ENCODE measurements around the gene SRSF10. TPM values are rescaled to one million over a fixed set of nuclear protein-coding genes. Genes with fewer than 3 reads are reported as not detected.

The SRSF10 gene
- total and polyA plus RNA-seq, 5 donors, result 39.8 to 59.0 (median 50.0) TPM

- H3K9me3 ChIP-seq (ENCODE audit: control insufficient read depth, low read length), result no peaks in the 10 kb centered on the region
- WGBS, result 93% methylated on average over 11 of the region's 11 CpGs
- intact Hi-C loops (cut with DNase I), result no loop called here
- H3K4me1 ChIP-seq (ENCODE audit: control insufficient read depth, insufficient read depth, low read length), result no peaks in the 10 kb centered on the region
- H3K4me3 ChIP-seq (ENCODE audit: low read length), result no peak overlapping the region
- DNase-seq, result no peak
- H3K27ac ChIP-seq (ENCODE audit: low read length), result no peak overlapping the region
- H3K27me3 ChIP-seq (ENCODE audit: control insufficient read depth, insufficient read depth), result no peaks in the 10 kb centered on the region
- no peak for ATAC-seq
Observed at GRCh38 chr1:23924601-23925000, 55.5 kb downstream of the SRSF10 start.

- Histone ChIP-seq H3K27me3 (ENCODE audit: control insufficient read depth, insufficient read depth) (no peaks in the 10 kb centered on the region), H3K4me1 (ENCODE audit: control insufficient read depth, insufficient read depth, low read length) (no peaks in the 10 kb centered on the region), H3K4me3 (ENCODE audit: low read length) (no peak overlapping the region), H3K27ac (ENCODE audit: low read length) (no peak overlapping the region), H3K9me3 (ENCODE audit: control insufficient read depth, low read length) (no peaks in the 10 kb centered on the region)
- intact Hi-C loops (cut with DNase I), result no loop called here
- peak; percentile 43 to 79 (median 63) for DNase-seq
- peak; percentile 11 to 25 for ATAC-seq
- WGBS, result 23% methylated on average over 8 of the region's 8 CpGs
Observed at GRCh38 chr1:23923592-23924499, 56.3 kb downstream of the SRSF10 start.

- intact Hi-C loops (cut with DNase I), result no loop called here
- Histone ChIP-seq H3K27me3 (ENCODE audit: control insufficient read depth, insufficient read depth) (no peaks in the 10 kb centered on the region), H3K27ac (ENCODE audit: low read length) (no peak overlapping the region), H3K4me1 (ENCODE audit: control insufficient read depth, insufficient read depth, low read length) (no peaks in the 10 kb centered on the region), H3K4me3 (ENCODE audit: low read length) (no peak overlapping the region), H3K9me3 (ENCODE audit: control insufficient read depth, low read length) (no peaks in the 10 kb centered on the region)
- no peak for DNase-seq
- no peak for ATAC-seq
- 58% methylated on average over 8 of the region's 8 CpGs for WGBS
Observed at GRCh38 chr1:23922321-23922943, 57.7 kb downstream of the SRSF10 start.

GRCh38 chr1:23916209-23917131 is 63.7 kb downstream of the SRSF10 start:
- WGBS, result 42% methylated on average over 12 of the region's 12 CpGs
- intact Hi-C loops (cut with DNase I), result loop anchor here in 2 of 4 donors (10.0 kb wide), 1 partner anchor 142 kb away; the partner anchor contains the start of gene PITHD1 (in 2 of the 2)
- Histone ChIP-seq H3K4me1 (ENCODE audit: control insufficient read depth, insufficient read depth, low read length) (no peaks in the 10 kb centered on the region), H3K9me3 (ENCODE audit: control insufficient read depth, low read length) (no peaks in the 10 kb centered on the region), H3K4me3 (ENCODE audit: low read length) (no peak overlapping the region), H3K27me3 (ENCODE audit: control insufficient read depth, insufficient read depth) (no peaks in the 10 kb centered on the region), H3K27ac (ENCODE audit: low read length) (no peak overlapping the region)
- ATAC-seq (peak; percentile 82 to 86), DNase-seq (peak; percentile 57 to 79 (median 72))

- Histone ChIP-seq H3K27ac (ENCODE audit: low read length) (no peak overlapping the region), H3K4me1 (ENCODE audit: control insufficient read depth, insufficient read depth, low read length) (no peaks in the 10 kb centered on the region), H3K4me3 (ENCODE audit: low read length) (no peak overlapping the region), H3K27me3 (ENCODE audit: control insufficient read depth, insufficient read depth) (no peaks in the 10 kb centered on the region), H3K9me3 (ENCODE audit: control insufficient read depth, low read length) (no peaks in the 10 kb centered on the region)
- ATAC-seq, result no peak
- intact Hi-C loops (cut with DNase I), result loop anchor here in 2 of 4 donors (10.0 kb wide), 1 partner anchor 141 kb away; the partner anchor contains the start of gene PITHD1 (in 2 of the 2)
- 93% methylated on average over 5 of the region's 5 CpGs for WGBS
- DNase-seq, result no peak
Observed at GRCh38 chr1:23915466-23915865, 64.7 kb downstream of the SRSF10 start.

GRCh38 chr1:23914921-23915320 is 65.2 kb downstream of the SRSF10 start:
- Histone ChIP-seq H3K9me3 (ENCODE audit: control insufficient read depth, low read length) (no peaks in the 10 kb centered on the region), H3K4me3 (ENCODE audit: low read length) (no peak overlapping the region), H3K27me3 (ENCODE audit: control insufficient read depth, insufficient read depth) (no peaks in the 10 kb centered on the region), H3K27ac (ENCODE audit: low read length) (no peak overlapping the region), H3K4me1 (ENCODE audit: control insufficient read depth, insufficient read depth, low read length) (no peaks in the 10 kb centered on the region)
- 94% methylated on average over 4 of the region's 4 CpGs for WGBS
- ATAC-seq (no peak), DNase-seq (no peak)
- intact Hi-C loops (cut with DNase I), result loop anchor here in 2 of 4 donors (10.0 kb wide), 1 partner anchor 140 kb away; the partner anchor contains the start of gene PITHD1 (in 2 of the 2)

Small RNAs within 50 kb of the gene (microRNA-seq; reads per million reads assigned to microRNA genes)
- gene MIR378F, result 0 reads per million in 2 donors

Other genes starting within 250 kb of the SRSF10 start
- gene ELOA, start 236.9 kb downstream of the SRSF10 start, total RNA-seq, result 10 to 100 TPM; 23.9 to 31.1 (median 25.9) TPM
- gene ELOA, start 236.9 kb downstream of the SRSF10 start, polyA plus RNA-seq, result 11.6 TPM
- gene PITHD1, start 201.9 kb downstream of the SRSF10 start, total RNA-seq, result 10 to 100 TPM; 35.5 to 40.3 (median 38.8) TPM
- 33.1 TPM for gene PITHD1, start 201.9 kb downstream of the SRSF10 start, polyA plus RNA-seq
- 10 to 100 TPM; 28.5 to 33.3 (median 32.5) TPM for gene LYPLA2, start 189.2 kb downstream of the SRSF10 start, total RNA-seq
- 32.0 TPM for gene LYPLA2, start 189.2 kb downstream of the SRSF10 start, polyA plus RNA-seq
- gene GALE, start 179.6 kb downstream of the SRSF10 start, total RNA-seq, result 10 to 100 TPM in 1 of 4 donors, 1 to 10 TPM in 3; 6.1 to 11.0 (median 6.7) TPM
- 11.2 TPM for gene GALE, start 179.6 kb downstream of the SRSF10 start, polyA plus RNA-seq
- gene HMGCL, start 154.9 kb downstream of the SRSF10 start, total RNA-seq, result 10 to 100 TPM; 20.1 to 26.2 (median 21.7) TPM
- gene HMGCL, start 154.9 kb downstream of the SRSF10 start, polyA plus RNA-seq, result 31.9 TPM
- gene FUCA1, start 112.0 kb downstream of the SRSF10 start, total RNA-seq, result 10 to 100 TPM; 16.8 to 22.1 (median 19.4) TPM
- gene FUCA1, start 112.0 kb downstream of the SRSF10 start, polyA plus RNA-seq, result 15.5 TPM
- gene CNR2, start 67.0 kb downstream of the SRSF10 start, total RNA-seq, result not detected
- not detected for gene CNR2, start 67.0 kb downstream of the SRSF10 start, polyA plus RNA-seq
- 100 to 1,000 TPM in 1 of 4 donors, 10 to 100 TPM in 3; 74.6 to 104 (median 87.6) TPM for gene PNRC2, start 20.5 kb downstream of the SRSF10 start, total RNA-seq
- gene PNRC2, start 20.5 kb downstream of the SRSF10 start, polyA plus RNA-seq, result 82.2 TPM
- 100 to 1,000 TPM; 202 to 292 (median 241) TPM for gene MYOM3, start 131.8 kb upstream of the SRSF10 start, total RNA-seq
- gene MYOM3, start 131.8 kb upstream of the SRSF10 start, polyA plus RNA-seq, result 258 TPM
- gene IL22RA1, start 162.8 kb upstream of the SRSF10 start, total RNA-seq, result under 1 TPM; 0.28 to 0.51 (median 0.30) TPM
- gene IL22RA1, start 162.8 kb upstream of the SRSF10 start, polyA plus RNA-seq, result 0.29 TPM
- 1 to 10 TPM; 3.3 to 6.2 (median 5.9) TPM for gene IFNLR1, start 207.0 kb upstream of the SRSF10 start, total RNA-seq
- 3.4 TPM for gene IFNLR1, start 207.0 kb upstream of the SRSF10 start, polyA plus RNA-seq

All from right cardiac atrium (tissue), 5 donors.